COLO668 (cell line): ENCODE measurements around the gene RUBCNL.

Experiments
- DNase-seq: peaks from one replicate; lab custom pipeline; 2025; ENCODE audit not compliant: unreplicated experiment; lab: John Stamatoyannopoulos, UW

RUBCNL gene

GRCh38 chr13:46341112-46341711 lies 45.8 kb downstream of the RUBCNL start:
- no peak for DNase-seq

- no peak for DNase-seq
Observed at GRCh38 chr13:46340631-46341111, 46.4 kb downstream of the RUBCNL start.

GRCh38 chr13:46340011-46340410 lies 47.0 kb downstream of the RUBCNL start:
- DNase-seq, result no peak

GRCh38 chr13:46339035-46339666 lies 47.9 kb downstream of the RUBCNL start:
- DNase-seq, result no peak

GRCh38 chr13:46337700-46338099 lies 49.4 kb downstream of the RUBCNL start:
- DNase-seq, result no peak

GRCh38 chr13:46334035-46334822 lies 52.8 kb downstream of the RUBCNL start:
- DNase-seq, result no peak

GRCh38 chr13:46332772-46333171 lies 54.3 kb downstream of the RUBCNL start:
- DNase-seq, result no peak

GRCh38 chr13:46329624-46330023 lies 57.4 kb downstream of the RUBCNL start:
- no peak for DNase-seq

GRCh38 chr13:46327246-46327645 lies 59.8 kb downstream of the RUBCNL start:
- DNase-seq, result no peak

GRCh38 chr13:46324976-46325375 lies 62.1 kb downstream of the RUBCNL start:
- no peak for DNase-seq

- peak; percentile 70 for DNase-seq
Observed at GRCh38 chr13:46321494-46322225, 65.4 kb downstream of the RUBCNL start.

GRCh38 chr13:46320821-46321220 lies 66.2 kb downstream of the RUBCNL start:
- DNase-seq, result no peak

- DNase-seq, result no peak
Observed at GRCh38 chr13:46320406-46320805, 66.6 kb downstream of the RUBCNL start.

- DNase-seq, result no peak
Observed at GRCh38 chr13:46318986-46319385, 68.1 kb downstream of the RUBCNL start.

GRCh38 chr13:46317120-46317519 lies 69.9 kb downstream of the RUBCNL start:
- no peak for DNase-seq

GRCh38 chr13:46315491-46316075 lies 71.5 kb downstream of the RUBCNL start:
- no peak for DNase-seq

GRCh38 chr13:46315036-46315435 lies 72.0 kb downstream of the RUBCNL start:
- DNase-seq, result no peak

- DNase-seq, result no peak
Observed at GRCh38 chr13:46314587-46314986, 72.5 kb downstream of the RUBCNL start.

GRCh38 chr13:46313432-46314257 lies 73.4 kb downstream of the RUBCNL start:
- no peak for DNase-seq

GRCh38 chr13:46313024-46313423 lies 74.0 kb downstream of the RUBCNL start:
- DNase-seq, result no peak
